ENCODE data around the gene PPP6R2.
"Not testable (repeated sequence)": the region's sequence is repeated elsewhere in the genome, so short reads cannot be mapped to it uniquely, and the experiment has no call there.

PPP6R2 gene

GRCh38 chr22:50419116-50419515 lies 76.0 kb downstream of the PPP6R2 start:
- H3K4me1 ChIP-seq (ENCODE audit: control insufficient read depth, insufficient read depth, low read length) = no peaks in the 10 kb centered on the region
- H3K4me3 ChIP-seq (ENCODE audit: low read length) = no peak overlapping the region
- no peaks in the 10 kb centered on the region for H3K27me3 ChIP-seq (ENCODE audit: control insufficient read depth, insufficient read depth, low read length)
- H3K9me3 ChIP-seq (ENCODE audit: control insufficient read depth, insufficient read depth, low read length) = no peaks in the 10 kb centered on the region
- H3K36me3 ChIP-seq (ENCODE audit: control insufficient read depth, insufficient read depth, low read length) = peaks cover 32% of the 10 kb centered on the region
- no CpG with 5 or more reads among the region's 9 CpGs for WGBS (ENCODE audit: insufficient coverage, insufficient read length)
- no peak overlapping the region for H3K27ac ChIP-seq (ENCODE audit: low read length)
- DNase-seq (ENCODE audit: low read depth, low spot score) = no peak

GRCh38 chr22:50420015-50420414 lies 76.9 kb downstream of the PPP6R2 start:
- DNase-seq (ENCODE audit: low read depth, low spot score) = no peak
- Histone ChIP-seq H3K4me3 (ENCODE audit: low read length) (no peak overlapping the region), H3K36me3 (ENCODE audit: control insufficient read depth, insufficient read depth, low read length) (peaks cover 32% of the 10 kb centered on the region), H3K27ac (ENCODE audit: low read length) (no peak overlapping the region), H3K27me3 (ENCODE audit: control insufficient read depth, insufficient read depth, low read length) (no peaks in the 10 kb centered on the region), H3K9me3 (ENCODE audit: control insufficient read depth, insufficient read depth, low read length) (no peaks in the 10 kb centered on the region), H3K4me1 (ENCODE audit: control insufficient read depth, insufficient read depth, low read length) (no peaks in the 10 kb centered on the region)
- no CpG with 5 or more reads among the region's 10 CpGs for WGBS (ENCODE audit: insufficient coverage, insufficient read length)

GRCh38 chr22:50420581-50420980 lies 77.5 kb downstream of the PPP6R2 start:
- DNase-seq (ENCODE audit: low read depth, low spot score) = no peak
- Histone ChIP-seq H3K36me3 (ENCODE audit: control insufficient read depth, insufficient read depth, low read length) (peaks cover 32% of the 10 kb centered on the region), H3K4me3 (ENCODE audit: low read length) (no peak overlapping the region), H3K27me3 (ENCODE audit: control insufficient read depth, insufficient read depth, low read length) (no peaks in the 10 kb centered on the region), H3K4me1 (ENCODE audit: control insufficient read depth, insufficient read depth, low read length) (no peaks in the 10 kb centered on the region), H3K27ac (ENCODE audit: low read length) (no peak overlapping the region), H3K9me3 (ENCODE audit: control insufficient read depth, insufficient read depth, low read length) (no peaks in the 10 kb centered on the region)
- no CpG with 5 or more reads among the region's 12 CpGs for WGBS (ENCODE audit: insufficient coverage, insufficient read length)

GRCh38 chr22:50422046-50422445 lies 78.9 kb downstream of the PPP6R2 start:
- H3K4me1 ChIP-seq (ENCODE audit: control insufficient read depth, insufficient read depth, low read length) = no peaks in the 10 kb centered on the region
- H3K27me3 ChIP-seq (ENCODE audit: control insufficient read depth, insufficient read depth, low read length) = no peaks in the 10 kb centered on the region
- H3K9me3 ChIP-seq (ENCODE audit: control insufficient read depth, insufficient read depth, low read length) = no peaks in the 10 kb centered on the region
- peaks cover 28% of the 10 kb centered on the region for H3K36me3 ChIP-seq (ENCODE audit: control insufficient read depth, insufficient read depth, low read length)
- no peak overlapping the region for H3K4me3 ChIP-seq (ENCODE audit: low read length)
- H3K27ac ChIP-seq (ENCODE audit: low read length) = no peak overlapping the region
- no peak for DNase-seq (ENCODE audit: low read depth, low spot score)
- no CpG with 5 or more reads among the region's 14 CpGs for WGBS (ENCODE audit: insufficient coverage, insufficient read length)

- H3K27ac ChIP-seq (ENCODE audit: low read length) = no peak overlapping the region
- H3K9me3 ChIP-seq (ENCODE audit: control insufficient read depth, insufficient read depth, low read length) = no peaks in the 10 kb centered on the region
- H3K27me3 ChIP-seq (ENCODE audit: control insufficient read depth, insufficient read depth, low read length) = no peaks in the 10 kb centered on the region
- peaks cover 22% of the 10 kb centered on the region for H3K36me3 ChIP-seq (ENCODE audit: control insufficient read depth, insufficient read depth, low read length)
- no CpG with 5 or more reads among the region's 21 CpGs for WGBS (ENCODE audit: insufficient coverage, insufficient read length)
- H3K4me3 ChIP-seq (ENCODE audit: low read length) = no peak overlapping the region
- H3K4me1 ChIP-seq (ENCODE audit: control insufficient read depth, insufficient read depth, low read length) = no peaks in the 10 kb centered on the region
- no peak for DNase-seq (ENCODE audit: low read depth, low spot score)
Measured at GRCh38 chr22:50422961-50423815, 80.1 kb downstream of the PPP6R2 start.

GRCh38 chr22:50423956-50424355 lies 80.8 kb downstream of the PPP6R2 start:
- H3K4me3 ChIP-seq (ENCODE audit: low read length) = no peak overlapping the region; the same call in 1 of the 2 replicates
- peaks cover 22% of the 10 kb centered on the region for H3K36me3 ChIP-seq (ENCODE audit: control insufficient read depth, insufficient read depth, low read length)
- H3K4me1 ChIP-seq (ENCODE audit: control insufficient read depth, insufficient read depth, low read length) = no peaks in the 10 kb centered on the region
- H3K9me3 ChIP-seq (ENCODE audit: control insufficient read depth, insufficient read depth, low read length) = no peaks in the 10 kb centered on the region
- no CpG with 5 or more reads among the region's 14 CpGs for WGBS (ENCODE audit: insufficient coverage, insufficient read length)
- H3K27me3 ChIP-seq (ENCODE audit: control insufficient read depth, insufficient read depth, low read length) = no peaks in the 10 kb centered on the region
- no peak overlapping the region for H3K27ac ChIP-seq (ENCODE audit: low read length)
- DNase-seq (ENCODE audit: low read depth, low spot score) = no peak

DNA sequence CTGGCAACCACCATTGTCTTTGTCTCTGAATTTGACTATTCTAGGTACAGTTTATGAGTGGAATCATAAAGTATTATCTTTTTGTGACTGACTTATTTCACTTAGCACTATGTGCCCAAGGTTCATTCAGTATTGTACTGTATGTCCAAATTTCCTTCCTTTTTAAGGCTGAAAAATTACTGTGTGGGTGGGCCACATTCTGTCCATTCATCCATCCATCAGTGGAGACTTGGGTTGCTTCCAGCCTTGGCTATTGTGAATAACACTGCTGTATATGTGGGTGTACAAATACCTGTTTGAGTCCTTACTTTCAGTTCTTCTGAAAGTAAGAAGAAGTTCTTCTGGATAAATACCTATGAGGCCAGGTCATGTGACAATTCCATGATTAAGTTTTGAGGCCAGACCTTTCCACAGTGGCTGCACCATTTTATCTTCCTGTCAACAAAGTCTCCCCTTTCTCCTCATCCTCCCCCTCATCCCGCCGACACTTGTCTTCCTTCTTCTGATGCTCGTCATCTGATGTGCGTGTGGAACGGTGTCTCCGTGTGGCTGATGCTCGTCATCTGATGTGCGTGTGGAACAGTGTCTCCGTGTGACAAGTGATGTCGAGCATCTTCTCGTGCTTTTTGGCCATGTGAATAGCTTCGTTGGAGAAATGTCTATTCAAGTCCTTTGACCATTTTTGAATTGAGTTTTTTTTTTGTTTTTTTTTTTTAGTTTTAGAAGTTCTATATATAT lies 82.2 kb downstream of the PPP6R2 start:
- WGBS (ENCODE audit: insufficient coverage, insufficient read length) = no CpG with 5 or more reads among the region's 12 CpGs
- no peak for DNase-seq (ENCODE audit: low read depth, low spot score)
- Histone ChIP-seq H3K36me3 (ENCODE audit: control insufficient read depth, insufficient read depth, low read length) (peaks cover 18% of the 10 kb centered on the region), H3K27ac (ENCODE audit: low read length) (no peak overlapping the region), H3K27me3 (ENCODE audit: control insufficient read depth, insufficient read depth, low read length) (no peaks in the 10 kb centered on the region), H3K4me1 (ENCODE audit: control insufficient read depth, insufficient read depth, low read length) (no peaks in the 10 kb centered on the region), H3K4me3 (ENCODE audit: low read length) (no peak overlapping the region), H3K9me3 (ENCODE audit: control insufficient read depth, insufficient read depth, low read length) (no peaks in the 10 kb centered on the region)

GRCh38 chr22:50432131-50432876 lies 89.2 kb downstream of the PPP6R2 start:
- no peaks in the 10 kb centered on the region; the same call in 1 of the 2 replicates for H3K4me1 ChIP-seq (ENCODE audit: control insufficient read depth, insufficient read depth, low read length)
- H3K36me3 ChIP-seq (ENCODE audit: control insufficient read depth, insufficient read depth, low read length) = peaks cover 30% of the 10 kb centered on the region
- DNase-seq (ENCODE audit: low read depth, low spot score) = no peak
- H3K4me3 ChIP-seq (ENCODE audit: low read length) = no peak overlapping the region
- no peak overlapping the region for H3K27ac ChIP-seq (ENCODE audit: low read length)
- no peaks in the 10 kb centered on the region for H3K9me3 ChIP-seq (ENCODE audit: control insufficient read depth, insufficient read depth, low read length)
- WGBS (ENCODE audit: insufficient coverage, insufficient read length) = no CpG with 5 or more reads among the region's 35 CpGs
- H3K27me3 ChIP-seq (ENCODE audit: control insufficient read depth, insufficient read depth, low read length) = no peaks in the 10 kb centered on the region

- peaks cover 35% of the 10 kb centered on the region for H3K36me3 ChIP-seq (ENCODE audit: control insufficient read depth, insufficient read depth, low read length)
- not testable (repeated sequence) for H3K4me1 ChIP-seq (ENCODE audit: control insufficient read depth, insufficient read depth, low read length)
Measured at GRCh38 chr22:50432877-50433510, 89.9 kb downstream of the PPP6R2 start.

GRCh38 chr22:50434849-50435248 lies 91.7 kb downstream of the PPP6R2 start:
- Histone ChIP-seq H3K4me3 (ENCODE audit: low read length) (no peak overlapping the region), H3K36me3 (ENCODE audit: control insufficient read depth, insufficient read depth, low read length) (peaks cover 46% of the 10 kb centered on the region)
- no CpG with 5 or more reads among the region's 24 CpGs for WGBS (ENCODE audit: insufficient coverage, insufficient read length)

More at GRCh38 chr22:50432877-50433510, 89.9 kb downstream of the PPP6R2 start:
- not testable (repeated sequence) for H3K27me3 ChIP-seq (ENCODE audit: control insufficient read depth, insufficient read depth, low read length); H3K27ac ChIP-seq (ENCODE audit: low read length); H3K4me3 ChIP-seq (ENCODE audit: low read length); DNase-seq (ENCODE audit: low read depth, low spot score); H3K9me3 ChIP-seq (ENCODE audit: control insufficient read depth, insufficient read depth, low read length)
- no CpG with 5 or more reads among the region's 24 CpGs for WGBS (ENCODE audit: insufficient coverage, insufficient read length)

More at GRCh38 chr22:50434849-50435248, 91.7 kb downstream of the PPP6R2 start:
- Histone ChIP-seq H3K27ac (ENCODE audit: low read length) (no peak overlapping the region), H3K27me3 (ENCODE audit: control insufficient read depth, insufficient read depth, low read length) (no peaks in the 10 kb centered on the region), H3K9me3 (ENCODE audit: control insufficient read depth, insufficient read depth, low read length) (no peaks in the 10 kb centered on the region), H3K4me1 (ENCODE audit: control insufficient read depth, insufficient read depth, low read length) (no peaks in the 10 kb centered on the region; the same call in 1 of the 2 replicates)
- no peak for DNase-seq (ENCODE audit: low read depth, low spot score)

Data from iPS DF 6.9 (cell line).